Measurements from ENCODE around the gene OR52A5. TPM values are rescaled to one million over a fixed set of nuclear protein-coding genes. Genes with fewer than 3 reads are reported as not detected.

The OR52A5 gene
- total RNA-seq, 1 experiment from 2014 or later, result not detected

- DNase-seq (ENCODE audit: low read depth), result no peak
These were observed 20.6 kb downstream of the OR52A5 start for GRCh38 chr11:5117588-5117987.

- no peak for DNase-seq (ENCODE audit: low read depth)
These were observed 22.8 kb downstream of the OR52A5 start for GRCh38 chr11:5115339-5115738.

GRCh38 chr11:5107285-5107684, 30.9 kb downstream of the OR52A5 start:
- no peak for DNase-seq (ENCODE audit: low read depth)

GRCh38 chr11:5103066-5103465, 35.1 kb downstream of the OR52A5 start:
- DNase-seq (ENCODE audit: low read depth), result no peak

GRCh38 chr11:5102246-5102645, 35.9 kb downstream of the OR52A5 start:
- no peak for DNase-seq (ENCODE audit: low read depth)

GRCh38 chr11:5096011-5096410, 42.1 kb downstream of the OR52A5 start:
- DNase-seq (ENCODE audit: low read depth), result no peak

GRCh38 chr11:5092821-5093585, 45.2 kb downstream of the OR52A5 start:
- DNase-seq (ENCODE audit: low read depth), result peak; percentile 64

GRCh38 chr11:5090668-5091067, 47.5 kb downstream of the OR52A5 start:
- DNase-seq (ENCODE audit: low read depth), result no peak

- no peak for DNase-seq (ENCODE audit: low read depth)
These were observed 49.6 kb downstream of the OR52A5 start for GRCh38 chr11:5088556-5088955.

GRCh38 chr11:5083602-5084001, 54.6 kb downstream of the OR52A5 start:
- no peak for DNase-seq (ENCODE audit: low read depth)

- no peak for DNase-seq (ENCODE audit: low read depth)
These were observed 56.8 kb downstream of the OR52A5 start for GRCh38 chr11:5081405-5081804.

Other genes starting within 250 kb of the OR52A5 start
- not detected in 2 replicates for gene OR51A7, start 234.6 kb downstream of the OR52A5 start, total RNA-seq (2014; rRNA removed; shearing (Covaris generic))
- gene OR51G2, start 219.0 kb downstream of the OR52A5 start, total RNA-seq (2014; rRNA removed; shearing (Covaris generic)), result not detected in 2 replicates
- not detected in 2 replicates for gene OR51G1, start 214.0 kb downstream of the OR52A5 start, total RNA-seq (2014; rRNA removed; shearing (Covaris generic))
- not detected in 2 replicates for gene OR51A4, start 190.8 kb downstream of the OR52A5 start, total RNA-seq (2014; rRNA removed; shearing (Covaris generic))
- gene OR51A2, start 182.6 kb downstream of the OR52A5 start, total RNA-seq (2014; rRNA removed; shearing (Covaris generic)), result not detected in 2 replicates
- gene OR51L1, start 143.5 kb downstream of the OR52A5 start, total RNA-seq (2014; rRNA removed; shearing (Covaris generic)), result not detected in 2 replicates
- gene OR52J3, start 91.8 kb downstream of the OR52A5 start, total RNA-seq (2014; rRNA removed; shearing (Covaris generic)), result not detected in 2 replicates
- not detected in 2 replicates for gene OR52E2, start 78.7 kb downstream of the OR52A5 start, total RNA-seq (2014; rRNA removed; shearing (Covaris generic))
- not detected in 2 replicates for gene OR52E1, start 68.8 kb downstream of the OR52A5 start, total RNA-seq (2014; rRNA removed; shearing (Covaris generic))
- not detected in 2 replicates for gene OR52A1, start 16.4 kb upstream of the OR52A5 start, total RNA-seq (2014; rRNA removed; shearing (Covaris generic))
- gene OR51V1, start 62.3 kb upstream of the OR52A5 start, total RNA-seq (2014; rRNA removed; shearing (Covaris generic)), result not detected in 2 replicates
- not detected in 2 replicates for gene HBB, start 88.7 kb upstream of the OR52A5 start, total RNA-seq (2014; rRNA removed; shearing (Covaris generic))
- not detected in 2 replicates for gene HBD, start 96.1 kb upstream of the OR52A5 start, total RNA-seq (2014; rRNA removed; shearing (Covaris generic))
- 0.31 TPM in 1 of 2 replicates, not detected in the other for gene HBG1, start 111.5 kb upstream of the OR52A5 start, total RNA-seq (2014; rRNA removed; shearing (Covaris generic))
- gene HBG2, start 116.4 kb upstream of the OR52A5 start, total RNA-seq (2014; rRNA removed; shearing (Covaris generic)), result 15.1 and 19.5 TPM in 2 replicates
- gene HBE1, start 131.6 kb upstream of the OR52A5 start, total RNA-seq (2014; rRNA removed; shearing (Covaris generic)), result 157 and 165 TPM in 2 replicates
- 21.5 and 33.4 TPM in 2 replicates for gene OR51B4, start 163.6 kb upstream of the OR52A5 start, total RNA-seq (2014; rRNA removed; shearing (Covaris generic))
- gene OR51B2, start 185.9 kb upstream of the OR52A5 start, total RNA-seq (2014; rRNA removed; shearing (Covaris generic)), result 4.4 and 5.8 TPM in 2 replicates
- gene OR51B5, start 205.2 kb upstream of the OR52A5 start, total RNA-seq (2014; rRNA removed; shearing (Covaris generic)), result 118 and 147 TPM in 2 replicates
- gene OR51B6, start 213.2 kb upstream of the OR52A5 start, total RNA-seq (2014; rRNA removed; shearing (Covaris generic)), result not detected in 2 replicates
- gene OR51M1, start 245.5 kb upstream of the OR52A5 start, total RNA-seq (2014; rRNA removed; shearing (Covaris generic)), result not detected in 2 replicates